ENCODE measurements around the gene ERI3.

ERI3 gene

DNA sequence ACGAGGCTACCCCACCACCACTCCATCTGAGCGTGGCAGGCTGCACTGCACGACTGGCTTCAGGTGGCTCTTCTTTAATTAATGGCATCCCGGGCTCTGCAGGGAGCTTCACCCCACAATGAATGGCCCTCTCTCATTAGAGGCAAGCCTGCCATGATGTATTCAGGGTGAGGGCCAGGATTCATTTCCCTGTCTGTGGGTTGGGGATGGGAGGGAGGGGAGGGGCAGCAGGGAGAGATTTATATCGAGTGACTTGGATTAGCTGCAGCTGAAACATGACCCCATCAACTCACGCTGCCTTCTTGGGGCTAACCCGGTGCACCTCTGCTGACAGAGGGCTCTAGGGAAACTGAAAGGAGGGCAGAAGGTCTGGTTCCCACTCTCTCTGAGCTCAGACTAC is 54.2 kb downstream of the ERI3 start:
- Histone ChIP-seq H2AFZ (ENCODE audit: low read depth, low read length) (no peak overlapping the region), H3K27me3 (ENCODE audit: insufficient read depth, low read length) (no peaks in the 10 kb centered on the region), H3K4me1 (ENCODE audit: insufficient read depth, low read length) (peaks cover 29% of the 10 kb centered on the region), H3K4me3 (ENCODE audit: low read length) (no peak overlapping the region), H3K36me3 (ENCODE audit: insufficient read depth, low read length) (peaks cover 21% of the 10 kb centered on the region), H3K9me3 (ENCODE audit: low read length) (no peaks in the 10 kb centered on the region)

DNA sequence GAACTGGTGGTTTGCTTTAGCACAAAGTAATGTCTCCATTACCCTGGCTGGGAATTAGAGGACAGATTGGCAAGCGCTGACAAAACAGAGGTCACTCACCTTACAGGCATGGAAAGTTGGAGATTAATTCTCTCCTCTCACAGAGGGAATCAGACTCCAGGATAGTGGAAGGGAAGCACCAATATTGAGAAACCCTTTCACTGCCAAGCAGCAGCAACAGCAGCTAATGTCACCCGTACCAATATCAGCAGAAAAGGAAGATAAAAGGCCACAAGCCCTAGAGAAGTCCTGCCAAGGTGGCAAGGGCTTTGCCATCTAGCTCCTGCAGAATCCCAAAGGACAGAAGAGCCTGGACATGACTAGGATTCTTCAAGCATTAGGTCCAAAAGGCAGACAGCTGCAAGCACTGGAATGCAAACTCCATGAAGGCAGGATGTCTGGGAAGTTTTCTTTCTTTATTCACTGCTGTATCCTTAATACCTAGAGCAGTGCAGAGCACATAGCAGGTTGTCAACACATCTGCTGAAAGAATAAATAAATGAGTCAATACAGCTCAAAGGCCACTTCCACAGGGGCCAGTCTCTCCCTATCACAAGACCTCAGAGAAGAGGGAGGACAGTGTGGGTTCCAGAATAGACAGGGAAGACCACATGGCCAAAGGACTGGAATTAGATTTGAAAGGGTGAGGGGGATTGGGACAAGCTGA is 57.2 kb downstream of the ERI3 start:
- Histone ChIP-seq H3K36me3 (ENCODE audit: insufficient read depth, low read length) (peaks cover 8% of the 10 kb centered on the region), H2AFZ (ENCODE audit: low read depth, low read length) (no peak overlapping the region), H3K27me3 (ENCODE audit: insufficient read depth, low read length) (no peaks in the 10 kb centered on the region), H3K9me3 (ENCODE audit: low read length) (no peaks in the 10 kb centered on the region), H3K4me3 (ENCODE audit: low read length) (no peak overlapping the region), H3K4me1 (ENCODE audit: insufficient read depth, low read length) (peaks cover 37% of the 10 kb centered on the region)

DNA sequence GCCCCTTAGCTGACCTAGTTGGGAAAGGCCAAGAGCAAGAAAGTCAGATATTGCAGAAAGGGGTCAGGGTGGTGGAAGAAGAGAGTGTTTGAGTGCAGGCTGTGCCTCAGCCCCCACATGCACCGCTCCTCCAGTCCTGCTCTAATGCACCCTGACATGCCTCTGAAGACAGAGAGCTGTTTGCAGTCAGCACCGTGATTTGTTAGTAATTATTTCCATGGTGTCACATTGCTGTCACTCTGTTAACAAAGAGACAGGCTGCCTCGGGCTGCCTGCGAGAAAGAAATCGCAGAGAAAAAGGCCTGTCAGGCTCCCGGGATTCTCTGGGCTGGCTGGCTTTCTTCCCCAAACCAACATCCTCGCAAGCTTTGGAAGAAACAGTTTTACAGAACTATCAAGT is 58.3 kb downstream of the ERI3 start:
- Histone ChIP-seq H3K36me3 (ENCODE audit: insufficient read depth, low read length) (peaks cover 8% of the 10 kb centered on the region), H3K27me3 (ENCODE audit: insufficient read depth, low read length) (no peaks in the 10 kb centered on the region), H3K4me3 (ENCODE audit: low read length) (no peak overlapping the region), H3K9me3 (ENCODE audit: low read length) (no peaks in the 10 kb centered on the region), H3K4me1 (ENCODE audit: insufficient read depth, low read length) (peaks cover 37% of the 10 kb centered on the region), H2AFZ (ENCODE audit: low read depth, low read length) (no peak overlapping the region)

DNA sequence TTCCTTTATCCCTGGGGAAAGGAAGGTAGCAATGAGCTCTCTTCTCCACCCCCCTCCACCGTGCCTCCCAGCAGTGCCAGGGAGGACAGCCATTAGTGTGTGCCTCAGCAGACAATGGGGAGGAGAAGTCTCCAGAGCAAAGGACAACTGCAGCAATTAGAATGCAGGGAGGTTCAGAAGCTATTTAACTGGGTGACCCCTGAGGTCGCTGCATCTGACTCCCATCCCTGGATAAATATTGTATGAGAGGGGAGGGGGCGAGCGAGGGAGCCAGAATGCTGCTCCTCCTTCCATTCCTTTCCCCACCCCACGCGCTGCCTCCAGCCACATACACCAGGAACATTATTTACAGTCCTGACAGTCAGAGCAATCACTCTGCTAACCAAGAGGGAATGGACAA is 59.0 kb downstream of the ERI3 start:
- Histone ChIP-seq H3K27me3 (ENCODE audit: insufficient read depth, low read length) (no peaks in the 10 kb centered on the region), H3K4me3 (ENCODE audit: low read length) (no peak overlapping the region), H3K4me1 (ENCODE audit: insufficient read depth, low read length) (peaks cover 33% of the 10 kb centered on the region), H3K36me3 (ENCODE audit: insufficient read depth, low read length) (peaks cover 8% of the 10 kb centered on the region), H3K9me3 (ENCODE audit: low read length) (no peaks in the 10 kb centered on the region), H2AFZ (ENCODE audit: low read depth, low read length) (no peak overlapping the region)

DNA sequence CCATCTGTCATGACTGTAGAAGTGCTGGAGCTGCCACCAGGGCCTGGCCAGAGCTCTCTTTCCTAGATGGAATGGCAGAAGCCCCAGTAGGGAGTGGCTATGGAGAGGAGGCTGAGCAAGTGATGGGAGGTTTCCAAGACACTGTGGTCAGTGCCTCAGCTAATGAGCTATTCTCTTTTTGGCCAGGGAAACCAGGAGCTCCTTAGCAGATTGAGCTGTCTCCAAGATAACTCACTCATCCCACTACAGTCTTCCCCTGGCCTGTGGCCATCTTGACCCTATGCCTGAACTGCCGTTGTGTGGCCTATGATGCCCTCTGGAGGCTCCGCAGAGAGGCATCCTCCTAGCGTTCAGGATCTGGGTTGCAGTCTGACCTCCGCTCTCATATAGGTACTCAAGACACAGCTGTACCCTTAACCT is 60.5 kb downstream of the ERI3 start:
- Histone ChIP-seq H2AFZ (ENCODE audit: low read depth, low read length) (no peak overlapping the region), H3K9me3 (ENCODE audit: low read length) (no peaks in the 10 kb centered on the region), H3K36me3 (ENCODE audit: insufficient read depth, low read length) (peaks cover 8% of the 10 kb centered on the region), H3K4me3 (ENCODE audit: low read length) (no peak overlapping the region), H3K4me1 (ENCODE audit: insufficient read depth, low read length) (peaks cover 33% of the 10 kb centered on the region), H3K27me3 (ENCODE audit: insufficient read depth, low read length) (no peaks in the 10 kb centered on the region)

DNA sequence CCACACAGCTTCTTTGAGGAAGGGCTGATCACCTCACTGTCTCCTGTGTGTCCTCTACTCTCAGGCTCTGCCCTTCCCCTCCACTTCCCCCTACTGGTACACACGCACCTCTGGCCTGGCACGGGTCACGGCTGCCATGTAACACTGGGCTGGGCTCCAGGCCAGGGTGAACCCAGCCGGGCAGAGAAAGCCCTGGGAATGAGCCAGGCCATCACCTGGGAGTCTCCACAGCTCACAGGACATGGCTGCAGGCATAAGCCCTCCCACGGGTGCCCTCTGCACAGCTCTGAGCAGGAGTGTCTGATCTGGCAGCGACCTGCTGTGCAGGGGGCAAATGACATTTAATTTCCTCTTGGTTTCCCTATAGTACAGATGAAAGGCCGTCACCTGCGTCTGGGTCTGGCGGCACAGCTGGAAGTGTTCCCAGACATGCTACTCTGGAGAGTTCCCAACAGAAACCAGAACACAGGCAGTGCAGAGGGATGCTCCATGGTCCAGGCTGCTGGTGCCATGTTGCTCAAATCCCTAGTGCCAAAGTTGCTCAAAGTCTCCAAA is 61.2 kb downstream of the ERI3 start:
- peaks cover 8% of the 10 kb centered on the region for H3K36me3 ChIP-seq (ENCODE audit: insufficient read depth, low read length)
- no peaks in the 10 kb centered on the region for H3K27me3 ChIP-seq (ENCODE audit: insufficient read depth, low read length)
- H3K9me3 ChIP-seq (ENCODE audit: low read length) = no peaks in the 10 kb centered on the region
- H2AFZ ChIP-seq (ENCODE audit: low read depth, low read length) = no peak overlapping the region
- no peak overlapping the region for H3K4me3 ChIP-seq (ENCODE audit: low read length)
- peaks cover 33% of the 10 kb centered on the region for H3K4me1 ChIP-seq (ENCODE audit: insufficient read depth, low read length)

DNA sequence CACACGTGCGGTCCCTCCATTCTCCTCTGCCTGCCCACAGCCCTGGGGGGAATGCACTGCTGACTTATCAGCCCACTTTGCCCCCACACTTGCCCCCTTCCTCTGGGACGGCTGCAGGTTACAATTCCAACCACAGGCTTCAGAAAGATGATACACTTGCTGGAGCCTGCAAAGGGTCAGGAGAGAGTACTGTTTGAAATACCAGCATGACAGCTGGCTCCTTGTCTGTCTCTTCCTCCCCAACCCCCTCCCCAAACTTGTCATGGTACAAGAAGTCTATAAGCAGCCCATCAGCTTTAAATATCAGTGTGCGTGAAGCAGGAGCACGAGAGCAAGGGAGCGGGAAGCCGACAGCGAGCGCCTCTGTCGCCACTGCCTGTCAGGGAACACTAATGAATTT is 62.4 kb downstream of the ERI3 start:
- Histone ChIP-seq H2AFZ (ENCODE audit: low read depth, low read length) (no peak overlapping the region), H3K9me3 (ENCODE audit: low read length) (no peaks in the 10 kb centered on the region), H3K36me3 (ENCODE audit: insufficient read depth, low read length) (peaks cover 11% of the 10 kb centered on the region), H3K27me3 (ENCODE audit: insufficient read depth, low read length) (no peaks in the 10 kb centered on the region), H3K4me1 (ENCODE audit: insufficient read depth, low read length) (peaks cover 28% of the 10 kb centered on the region), H3K4me3 (ENCODE audit: low read length) (no peak overlapping the region)

DNA sequence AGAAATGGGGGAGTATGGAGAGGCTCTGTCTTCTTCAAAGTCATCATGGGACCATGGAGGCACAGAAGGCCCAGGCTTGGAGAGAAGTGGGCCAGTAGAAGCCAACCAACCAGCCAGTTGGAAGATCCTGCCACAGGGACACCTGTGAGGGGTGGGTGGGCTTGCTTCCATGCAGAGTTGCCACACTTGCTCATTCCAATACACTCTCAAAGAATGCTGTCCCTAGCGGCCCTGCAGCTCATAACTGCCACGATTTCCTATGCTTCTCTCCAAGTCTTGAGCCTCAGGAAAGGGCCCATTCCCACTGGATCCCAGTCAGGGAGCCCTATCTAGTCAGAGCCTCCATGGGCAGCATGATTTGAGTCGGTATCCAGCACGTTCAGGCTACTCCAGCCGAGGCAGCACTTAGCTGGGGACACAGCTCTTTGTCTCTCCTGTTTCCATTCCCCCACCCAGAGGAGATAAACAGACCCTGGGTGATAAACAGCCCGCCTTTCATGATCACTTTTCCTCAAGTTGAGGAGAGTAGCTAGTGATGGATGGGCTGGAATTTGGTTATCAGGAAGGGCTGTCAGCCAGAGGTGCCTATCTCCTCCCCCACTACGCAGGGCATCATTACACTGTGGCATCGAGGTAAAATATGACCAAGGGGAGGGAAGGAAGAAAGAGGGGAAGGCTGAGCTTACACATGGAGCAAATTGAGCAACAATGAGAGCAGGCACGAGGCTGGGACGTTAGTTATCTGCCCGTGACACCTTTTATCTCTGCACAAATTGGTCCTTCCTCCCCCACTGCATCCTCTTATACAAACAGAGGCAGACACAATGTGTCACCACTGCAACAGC is 64.6 kb downstream of the ERI3 start:
- peaks cover 20% of the 10 kb centered on the region for H3K36me3 ChIP-seq (ENCODE audit: insufficient read depth, low read length)
- no peak overlapping the region for H3K4me3 ChIP-seq (ENCODE audit: low read length)
- H3K9me3 ChIP-seq (ENCODE audit: low read length) = no peaks in the 10 kb centered on the region
- peaks cover 6% of the 10 kb centered on the region for H3K4me1 ChIP-seq (ENCODE audit: insufficient read depth, low read length)
- no peaks in the 10 kb centered on the region for H3K27me3 ChIP-seq (ENCODE audit: insufficient read depth, low read length)
- no peak overlapping the region for H2AFZ ChIP-seq (ENCODE audit: low read depth, low read length)

DNA sequence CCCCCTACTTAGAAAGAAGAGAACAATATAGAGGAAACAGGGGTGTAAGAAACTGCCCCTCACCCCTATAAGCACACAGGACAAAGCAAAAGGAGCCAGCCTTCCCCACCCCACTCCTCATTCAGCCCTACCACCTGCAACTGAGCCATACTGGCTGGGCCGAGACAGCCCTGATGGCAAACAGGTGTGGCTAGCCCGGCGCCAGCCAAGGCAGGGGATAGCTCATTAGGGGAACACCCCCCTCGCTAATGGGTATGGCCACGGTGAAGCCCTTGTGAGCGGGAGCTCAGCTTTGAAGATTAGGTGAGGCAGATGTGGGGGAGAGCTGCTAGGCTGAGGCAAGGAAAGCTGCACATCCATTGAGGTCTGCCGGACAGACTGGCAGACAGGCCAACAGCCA is 65.5 kb downstream of the ERI3 start:
- Histone ChIP-seq H3K4me1 (ENCODE audit: insufficient read depth, low read length) (peaks cover 2% of the 10 kb centered on the region), H3K9me3 (ENCODE audit: low read length) (no peaks in the 10 kb centered on the region), H3K36me3 (ENCODE audit: insufficient read depth, low read length) (peaks cover 26% of the 10 kb centered on the region), H3K4me3 (ENCODE audit: low read length) (no peak overlapping the region), H3K27me3 (ENCODE audit: insufficient read depth, low read length) (no peaks in the 10 kb centered on the region), H2AFZ (ENCODE audit: low read depth, low read length) (no peak overlapping the region)

DNA sequence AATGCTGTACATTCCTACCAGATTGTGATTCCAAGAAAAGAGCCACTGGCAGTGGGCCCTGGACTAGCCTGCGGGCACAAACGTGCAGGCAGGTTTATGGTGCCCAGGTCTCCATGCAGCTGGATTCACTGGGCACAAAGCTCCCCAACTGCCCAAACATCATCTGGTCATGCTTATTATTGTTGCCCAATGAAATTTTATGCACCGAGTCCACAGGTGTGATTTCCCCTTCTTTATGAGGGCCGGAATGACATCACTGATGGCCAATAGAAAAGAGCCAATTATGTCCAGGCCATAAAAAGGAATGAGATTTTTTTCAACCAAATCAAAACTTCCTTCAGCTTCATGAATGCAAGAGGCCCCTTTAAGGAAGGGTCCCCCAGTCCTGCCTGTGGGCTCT is 66.2 kb downstream of the ERI3 start:
- Histone ChIP-seq H2AFZ (ENCODE audit: low read depth, low read length) (no peak overlapping the region), H3K4me1 (ENCODE audit: insufficient read depth, low read length) (peaks cover 2% of the 10 kb centered on the region), H3K4me3 (ENCODE audit: low read length) (no peak overlapping the region), H3K9me3 (ENCODE audit: low read length) (no peaks in the 10 kb centered on the region), H3K27me3 (ENCODE audit: insufficient read depth, low read length) (no peaks in the 10 kb centered on the region), H3K36me3 (ENCODE audit: insufficient read depth, low read length) (peaks cover 28% of the 10 kb centered on the region)

DNA sequence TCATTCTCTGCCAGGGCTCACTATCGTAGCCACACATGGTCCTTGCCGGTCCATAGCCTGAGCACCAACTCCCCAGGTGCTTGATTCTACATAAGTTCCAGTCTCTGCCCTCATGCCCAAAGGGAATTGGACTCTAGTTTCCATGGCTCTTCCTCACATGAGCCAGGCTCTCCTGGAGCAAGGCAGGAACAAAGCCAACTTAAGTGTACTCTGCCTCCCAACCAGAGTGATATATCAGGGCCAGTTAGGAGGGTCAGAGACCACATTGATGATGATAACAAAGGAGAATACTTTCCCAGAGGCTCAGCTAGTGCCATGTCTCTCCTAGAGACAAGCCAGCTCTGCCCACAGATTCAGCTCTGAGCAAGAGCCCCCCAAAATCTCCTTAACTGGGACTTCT is 70.9 kb downstream of the ERI3 start:
- Histone ChIP-seq H3K36me3 (ENCODE audit: insufficient read depth, low read length) (peaks cover 40% of the 10 kb centered on the region), H2AFZ (ENCODE audit: low read depth, low read length) (no peak overlapping the region), H3K9me3 (ENCODE audit: low read length) (no peaks in the 10 kb centered on the region), H3K27me3 (ENCODE audit: insufficient read depth, low read length) (no peaks in the 10 kb centered on the region), H3K4me3 (ENCODE audit: low read length) (no peak overlapping the region), H3K4me1 (ENCODE audit: insufficient read depth, low read length) (no peaks in the 10 kb centered on the region)

DNA sequence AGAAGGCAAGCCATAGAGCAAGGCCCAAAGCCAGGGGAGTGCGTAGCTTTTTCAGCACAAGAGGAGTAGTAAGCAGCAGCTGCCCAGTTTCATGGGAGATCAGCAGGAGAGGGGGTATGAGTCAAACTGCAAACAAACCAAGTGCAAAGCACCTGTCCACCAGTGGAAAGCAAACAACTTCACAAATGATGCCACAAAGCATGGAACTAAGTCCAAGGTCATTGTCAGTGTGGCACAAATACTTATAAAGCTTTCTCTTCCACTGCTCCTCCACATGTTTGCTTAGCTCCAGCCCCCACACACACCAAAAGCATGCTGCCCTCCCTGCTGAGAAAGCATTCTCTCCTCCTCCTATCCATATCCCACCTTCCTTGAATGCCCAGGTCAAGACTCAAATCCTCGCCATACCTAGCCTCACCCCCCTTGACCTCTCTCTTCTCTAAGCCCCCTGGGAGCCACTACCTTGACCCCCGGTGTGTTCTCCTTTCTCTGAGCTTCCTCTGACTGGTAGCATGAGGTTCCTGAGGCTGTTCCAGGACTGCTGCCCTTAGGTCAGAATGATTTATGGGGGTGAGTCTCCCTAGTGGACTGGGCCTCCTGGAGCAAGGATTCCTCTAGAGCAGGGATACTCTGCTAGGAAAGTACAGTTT is 71.4 kb downstream of the ERI3 start:
- no peak overlapping the region for H2AFZ ChIP-seq (ENCODE audit: low read depth, low read length)
- no peaks in the 10 kb centered on the region for H3K4me1 ChIP-seq (ENCODE audit: insufficient read depth, low read length)
- no peaks in the 10 kb centered on the region for H3K9me3 ChIP-seq (ENCODE audit: low read length)
- no peak overlapping the region for H3K4me3 ChIP-seq (ENCODE audit: low read length)
- no peaks in the 10 kb centered on the region for H3K27me3 ChIP-seq (ENCODE audit: insufficient read depth, low read length)
- H3K36me3 ChIP-seq (ENCODE audit: insufficient read depth, low read length) = peaks cover 40% of the 10 kb centered on the region
